ENCODE results near the gene CDH12. TPM values are rescaled to one million over a fixed set of nuclear protein-coding genes. Genes with fewer than 3 reads are reported as not detected.

CDH12 gene
- total RNA-seq, 1 experiment from 2014 or later: not detected

DNA sequence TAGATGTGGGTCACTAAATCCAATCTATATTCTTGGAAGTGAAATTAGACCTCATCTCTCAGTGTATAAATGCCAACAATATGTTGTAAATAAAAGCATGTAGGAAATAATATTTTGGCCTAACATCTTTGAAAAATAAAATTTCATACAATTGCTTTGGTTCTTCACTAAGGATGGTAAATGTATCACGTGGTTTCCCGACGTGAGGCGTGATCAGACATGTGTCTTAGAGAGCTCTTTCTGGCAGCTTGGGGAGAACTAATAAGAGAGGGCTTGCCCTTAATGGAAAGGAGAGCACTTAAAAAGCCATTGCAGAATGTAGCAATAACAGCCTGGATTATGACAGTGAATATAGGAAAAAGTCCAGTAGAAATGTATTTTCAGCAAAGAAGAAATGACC is 602.6 kb downstream of the CDH12 start:
- H3K4me1 ChIP-seq (ENCODE audit: control insufficient read depth in 1 of 2, insufficient read depth in 2 of 2, low read length in 2 of 2): no peaks in the 10 kb centered on the region
- no peak overlapping the region for H3K4me2 ChIP-seq (ENCODE audit: low read length)
- no peaks in the 10 kb centered on the region for H3K27me3 ChIP-seq (ENCODE audit: insufficient read depth, low read length)
- TF ChIP-seq SIN3A (IDR thresholded peaks at IDR 0.05; ENCODE audit: low read depth) (no peak), SRF (IDR thresholded peaks at IDR 0.05; ENCODE audit: low read depth) (no peak), EZH2 (IDR thresholded peaks at IDR 0.05) (no peak), EZH2phosphoT487 (IDR thresholded peaks at IDR 0.05; ENCODE audit: borderline replicate concordance) (no peak), POLR2AphosphoS5 (IDR thresholded peaks at IDR 0.05; ENCODE audit: low read depth, low read length) (no peak), SP1 (IDR thresholded peaks at IDR 0.05; ENCODE audit: low read depth) (no peak), ELF1 (IDR thresholded peaks at IDR 0.05; ENCODE audit: borderline replicate concordance, low read depth) (no peak), YY1 (IDR thresholded peaks at IDR 0.05; ENCODE audit: extremely low read depth, insufficient replicate concordance, low read depth, low read length) (no peak), EGR1 (IDR thresholded peaks at IDR 0.05; ENCODE audit: low read depth) (no peak), ZNF274 (IDR thresholded peaks at IDR 0.05; ENCODE audit: low read depth, low read length) (no peak), CEBPB (IDR thresholded peaks at IDR 0.05; ENCODE audit: low read depth) (no peak)
- TF ChIP-seq, protein P1, sequence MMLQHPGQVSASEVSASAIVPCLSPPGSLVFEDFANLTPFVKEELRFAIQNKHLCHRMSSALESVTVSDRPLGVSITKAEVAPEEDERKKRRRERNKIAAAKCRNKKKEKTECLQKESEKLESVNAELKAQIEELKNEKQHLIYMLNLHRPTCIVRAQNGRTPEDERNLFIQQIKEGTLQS (IDR thresholded peaks at IDR 0.05): no peak
- TF ChIP-seq, protein P2, sequence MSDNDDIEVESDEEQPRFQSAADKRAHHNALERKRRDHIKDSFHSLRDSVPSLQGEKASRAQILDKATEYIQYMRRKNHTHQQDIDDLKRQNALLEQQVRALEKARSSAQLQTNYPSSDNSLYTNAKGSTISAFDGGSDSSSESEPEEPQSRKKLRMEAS (IDR thresholded peaks at IDR 0.05): no peak
- ChIA-PET POLR2A (no interaction called here), RAD21 (ENCODE audit: low non-redundant PET in 1 of 2, low total read pairs in 2 of 2, uncharacterized antibody in 2 of 2, unreplicated experiment in 2 of 2) (no interaction called here), CTCF (no interaction called here)
- no peak overlapping the region for H3K27ac ChIP-seq (ENCODE audit: low read depth, low read length)
- H3K79me2 ChIP-seq (ENCODE audit: insufficient read depth, low read length): no peaks in the 10 kb centered on the region
- H3K36me3 ChIP-seq (ENCODE audit: control insufficient read depth in 1 of 2, insufficient read depth in 2 of 2, low read length in 2 of 2): no peaks in the 10 kb centered on the region
- H3K9me3 ChIP-seq (ENCODE audit: control insufficient read depth in 1 of 2, insufficient read depth in 1 of 2, low read depth in 1 of 2, low read length in 2 of 2): peaks cover 4 to 23% of the 10 kb centered on the region in 2 experiments; a peak in 2 of 4 replicates
- DNase-seq (ENCODE audit: low read depth, low spot score) (no peak), ATAC-seq (no peak)
- no peak overlapping the region for H3K9ac ChIP-seq (ENCODE audit: low read length)
- intact Hi-C loops (cut with micrococcal nuclease): no loop called here
- no peak overlapping the region for H2AFZ ChIP-seq (ENCODE audit: low read depth, low read length, poor library complexity, severe bottlenecking)
- no peaks in the 10 kb centered on the region for H3K9me2 ChIP-seq (ENCODE audit: insufficient read depth)
- BruUV-seq (replicated peaks): no TSS peak
- H4K20me1 ChIP-seq (ENCODE audit: insufficient read depth): no peaks in the 10 kb centered on the region
- H3K4me3 ChIP-seq (replicated peaks in 1 of 2; ENCODE audit: low read depth in 1 of 2, low read length in 2 of 2): no peak overlapping the region
